Measurements from ENCODE around the gene COMMD7.

Gene COMMD7

DNA sequence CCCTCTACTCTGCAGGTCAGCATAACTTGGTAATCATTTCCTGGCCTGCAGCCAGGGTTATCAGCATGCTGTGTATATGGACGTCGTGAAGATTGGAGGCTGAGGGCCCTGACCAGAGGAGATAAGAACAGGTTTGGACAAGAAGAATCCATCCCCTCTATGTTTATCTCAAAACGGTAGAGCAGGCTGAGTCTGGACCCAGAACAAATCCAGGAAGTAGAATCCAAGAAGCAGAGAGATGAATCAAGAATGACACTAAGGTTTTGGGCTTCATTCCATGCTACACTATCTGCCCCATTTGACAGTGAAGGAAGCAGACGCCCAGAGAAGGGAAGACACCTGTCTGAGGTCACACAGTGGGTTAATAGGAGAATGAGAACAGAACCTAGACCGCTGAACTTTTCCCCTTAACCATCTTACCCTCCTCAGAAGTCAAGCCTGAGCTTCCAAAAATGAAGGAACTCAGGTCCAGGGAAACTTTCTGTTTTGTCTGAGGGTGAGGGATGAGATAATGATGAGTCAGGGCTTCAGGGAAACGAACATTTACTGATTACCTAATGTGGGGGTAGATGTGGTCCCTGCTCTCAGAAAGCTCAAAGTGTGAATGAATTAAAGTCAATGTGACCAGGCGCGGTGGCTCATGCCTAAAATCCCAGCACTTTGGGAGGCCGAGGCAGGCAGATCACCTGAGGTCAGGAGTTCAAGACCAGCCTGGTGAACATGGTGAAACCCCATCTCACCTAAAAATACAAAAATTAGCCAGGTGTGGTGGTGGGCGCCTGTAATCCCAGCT, 9.4 kb upstream of the COMMD7 start:
- DNase-seq, result no peak
- Mint-ChIP-seq H3K9me3 (no peaks in the 10 kb centered on the region), H3K4me1 (peaks cover 24% of the 10 kb centered on the region), H3K27me3 (ENCODE audit: low read depth, poor library complexity) (peaks cover 9% of the 10 kb centered on the region), H3K4me3 (no peak overlapping the region), H3K36me3 (ENCODE audit: low read depth) (no peaks in the 10 kb centered on the region), H3K27ac (no peak overlapping the region)
- TF ChIP-seq, protein P1, sequence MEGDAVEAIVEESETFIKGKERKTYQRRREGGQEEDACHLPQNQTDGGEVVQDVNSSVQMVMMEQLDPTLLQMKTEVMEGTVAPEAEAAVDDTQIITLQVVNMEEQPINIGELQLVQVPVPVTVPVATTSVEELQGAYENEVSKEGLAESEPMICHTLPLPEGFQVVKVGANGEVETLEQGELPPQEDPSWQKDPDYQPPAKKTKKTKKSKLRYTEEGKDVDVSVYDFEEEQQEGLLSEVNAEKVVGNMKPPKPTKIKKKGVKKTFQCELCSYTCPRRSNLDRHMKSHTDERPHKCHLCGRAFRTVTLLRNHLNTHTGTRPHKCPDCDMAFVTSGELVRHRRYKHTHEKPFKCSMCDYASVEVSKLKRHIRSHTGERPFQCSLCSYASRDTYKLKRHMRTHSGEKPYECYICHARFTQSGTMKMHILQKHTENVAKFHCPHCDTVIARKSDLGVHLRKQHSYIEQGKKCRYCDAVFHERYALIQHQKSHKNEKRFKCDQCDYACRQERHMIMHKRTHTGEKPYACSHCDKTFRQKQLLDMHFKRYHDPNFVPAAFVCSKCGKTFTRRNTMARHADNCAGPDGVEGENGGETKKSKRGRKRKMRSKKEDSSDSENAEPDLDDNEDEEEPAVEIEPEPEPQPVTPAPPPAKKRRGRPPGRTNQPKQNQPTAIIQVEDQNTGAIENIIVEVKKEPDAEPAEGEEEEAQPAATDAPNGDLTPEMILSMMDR (IDR thresholded peaks at IDR 0.05), result no peak

DNA sequence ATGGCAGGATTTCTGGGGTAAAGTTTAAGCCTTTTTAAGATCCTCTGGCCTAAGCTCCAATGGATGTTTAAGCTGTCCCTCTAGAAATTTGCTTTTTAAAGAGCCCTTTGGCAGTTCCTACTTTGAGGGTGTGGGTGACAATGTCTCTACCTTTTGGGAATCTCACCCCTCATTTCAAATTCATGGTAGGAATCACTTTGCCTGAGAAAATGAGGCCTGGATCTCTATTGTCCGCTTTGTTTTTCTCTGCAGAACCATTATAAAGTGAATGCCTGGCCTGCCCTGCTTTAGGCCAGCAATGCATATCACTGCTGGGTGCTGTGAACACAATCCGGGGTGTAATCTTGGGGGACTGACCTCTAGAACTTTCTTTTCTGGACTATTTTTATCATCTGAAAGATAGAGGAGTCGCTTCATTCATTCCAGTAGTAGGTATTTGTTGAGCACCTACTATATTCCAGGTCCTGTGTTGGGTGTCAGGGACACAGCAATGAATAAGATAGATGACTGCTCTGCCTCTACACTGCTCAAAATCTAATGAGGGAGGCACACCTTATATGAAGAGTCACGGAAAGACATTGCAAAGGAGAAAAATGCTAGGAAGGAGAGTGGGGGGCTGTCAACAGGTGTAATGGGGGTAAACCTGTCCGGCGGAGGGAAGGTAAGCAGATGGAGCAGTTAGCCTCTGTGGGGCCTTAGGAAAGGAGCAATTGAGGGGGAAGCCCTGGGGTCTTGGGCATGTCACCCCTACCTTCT, 8.6 kb upstream of the COMMD7 start:
- TF ChIP-seq, protein P1 (IDR thresholded peaks at IDR 0.05), result no peak
- DNase-seq, result no peak
- Mint-ChIP-seq H3K27me3 (ENCODE audit: low read depth, poor library complexity) (peaks cover 9% of the 10 kb centered on the region), H3K4me1 (peaks cover 24% of the 10 kb centered on the region), H3K9me3 (no peaks in the 10 kb centered on the region), H3K4me3 (no peak overlapping the region), H3K27ac (no peak overlapping the region), H3K36me3 (ENCODE audit: low read depth) (no peaks in the 10 kb centered on the region)

DNA sequence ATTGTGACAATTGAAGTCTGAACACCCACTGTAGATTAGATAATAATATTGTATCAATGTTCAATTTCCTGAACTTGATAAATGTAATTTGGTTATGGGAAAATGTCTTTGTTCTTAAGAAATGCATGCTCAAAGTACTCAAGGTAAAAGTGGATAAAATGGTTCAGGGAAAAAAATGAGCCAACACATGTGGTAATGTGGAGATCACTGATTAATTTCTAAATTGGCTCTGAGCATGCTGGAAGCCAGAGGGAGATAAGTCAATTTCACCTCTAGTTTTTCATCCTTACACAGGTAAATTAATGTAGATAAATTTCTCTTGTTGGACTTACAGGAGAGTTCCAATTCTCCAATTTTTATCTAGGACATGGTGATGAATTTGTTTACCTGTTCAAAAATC, 8.0 kb upstream of the COMMD7 start:
- DNase-seq, result no peak

DNA sequence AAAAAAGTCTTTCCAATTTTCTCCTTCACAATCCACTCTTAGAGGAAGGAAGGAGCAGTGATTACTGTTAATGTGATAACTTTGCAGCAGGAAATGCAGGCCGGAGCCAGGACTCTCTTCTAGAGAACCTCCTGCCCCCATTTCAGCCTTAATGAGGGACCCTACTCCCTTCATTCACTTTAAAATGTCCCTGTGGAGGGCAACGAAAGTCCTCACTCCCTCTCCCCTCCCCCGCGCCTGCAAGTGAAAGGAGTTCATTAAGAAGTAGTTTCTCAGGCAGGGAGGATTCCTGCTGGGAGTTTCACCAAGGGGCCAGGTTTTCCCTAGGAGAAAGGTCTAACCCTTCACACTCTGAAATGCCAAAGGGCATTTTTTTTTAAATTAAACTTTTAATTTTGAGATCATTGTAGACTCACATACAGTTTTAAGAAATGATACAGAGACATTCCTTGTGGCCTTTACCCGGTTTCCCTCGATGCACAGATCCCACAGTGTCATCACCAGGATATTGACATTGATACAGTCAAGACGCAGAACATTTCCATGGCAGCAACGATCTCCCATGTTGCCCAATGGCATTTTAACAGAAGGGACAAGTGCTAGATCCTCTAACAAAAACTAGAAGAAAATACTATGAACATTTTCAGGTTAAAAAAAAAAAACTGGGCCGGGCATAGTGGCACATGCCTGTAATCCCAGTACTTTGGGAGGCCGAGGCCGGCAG, 6.8 kb upstream of the COMMD7 start:
- DNase-seq, result peak; percentile 39
- Mint-ChIP-seq H3K27me3 (ENCODE audit: low read depth, poor library complexity) (peaks cover 10% of the 10 kb centered on the region), H3K27ac (peak overlapping the region; percentile 78), H3K4me1 (peaks cover 25% of the 10 kb centered on the region), H3K4me3 (peak overlapping the region; percentile 32), H3K9me3 (no peaks in the 10 kb centered on the region), H3K36me3 (ENCODE audit: low read depth) (no peaks in the 10 kb centered on the region)
- TF ChIP-seq, protein P1 (IDR thresholded peaks at IDR 0.05), result no peak

More for the DNA sequence above, 8.0 kb upstream of the COMMD7 start:
- H3K9me3 Mint-ChIP-seq, result no peaks in the 10 kb centered on the region
- TF ChIP-seq, protein P1 (IDR thresholded peaks at IDR 0.05), result no peak
- no peaks in the 10 kb centered on the region for H3K36me3 Mint-ChIP-seq (ENCODE audit: low read depth)
- H3K27ac Mint-ChIP-seq, result no peak overlapping the region
- no peak overlapping the region for H3K4me3 Mint-ChIP-seq
- peaks cover 9% of the 10 kb centered on the region for H3K27me3 Mint-ChIP-seq (ENCODE audit: low read depth, poor library complexity)
- H3K4me1 Mint-ChIP-seq, result peaks cover 24% of the 10 kb centered on the region

DNA sequence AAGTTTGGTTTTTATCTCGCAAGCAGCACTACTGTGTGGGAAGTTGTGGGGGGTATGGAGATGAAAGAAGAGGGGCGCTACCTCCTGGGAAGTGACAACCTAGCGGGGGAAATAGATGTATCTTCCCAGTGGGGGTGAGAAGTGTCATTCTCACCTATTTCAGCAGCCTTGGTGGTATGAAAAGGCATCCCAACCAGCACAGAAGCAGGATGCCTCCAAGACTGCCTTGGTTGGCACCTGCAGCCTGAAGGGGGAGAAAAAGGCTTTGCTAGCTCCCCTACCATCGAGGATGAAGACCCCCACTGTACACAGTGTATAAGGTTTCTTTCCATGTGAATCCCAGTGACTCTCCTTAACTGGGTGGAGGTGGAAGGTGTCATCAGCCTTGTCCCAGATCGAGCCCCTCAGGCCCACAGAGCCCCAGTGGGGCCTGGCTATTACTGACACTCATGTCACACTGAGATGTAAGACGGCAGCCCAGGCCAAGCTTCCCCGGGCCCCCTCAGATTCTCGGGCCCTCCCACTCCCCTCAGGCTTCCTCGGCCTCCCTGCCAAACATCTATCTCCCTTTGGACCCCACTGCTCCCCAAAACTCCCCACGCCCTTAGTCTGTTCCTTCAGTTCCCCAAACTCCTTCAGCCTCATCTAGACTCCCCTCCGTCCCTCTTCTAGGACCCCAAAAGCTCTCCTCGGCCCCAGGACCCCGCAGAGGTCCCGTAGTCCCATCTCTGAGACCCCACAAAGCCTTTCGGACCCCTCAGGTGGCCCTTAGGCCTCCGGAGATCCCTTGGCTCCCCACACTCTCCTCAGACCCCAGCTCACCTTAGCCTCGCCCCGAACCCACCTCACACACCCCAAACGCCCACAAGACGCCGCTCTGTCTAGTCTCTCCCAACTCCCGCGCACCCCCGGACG, 688 bp downstream of the COMMD7 start:
- peaks cover 28% of the 10 kb centered on the region for H3K4me1 Mint-ChIP-seq

More for the DNA sequence above, 688 bp downstream of the COMMD7 start:
- no peaks in the 10 kb centered on the region for H3K36me3 Mint-ChIP-seq (ENCODE audit: low read depth)
- H3K27ac Mint-ChIP-seq, result peak overlapping the region; percentile 84
- TF ChIP-seq, protein P1 (IDR thresholded peaks at IDR 0.05), result no peak
- no peak for DNase-seq
- H3K9me3 Mint-ChIP-seq, result no peaks in the 10 kb centered on the region
- peak overlapping the region; percentile 98 for H3K4me3 Mint-ChIP-seq
- peaks cover 11% of the 10 kb centered on the region for H3K27me3 Mint-ChIP-seq (ENCODE audit: low read depth, poor library complexity)
